Tibial nerve (tissue), 4 donors: Measurements from ENCODE around the gene MINK1.

Experiments used
- CTCF ChIP-seq, 5 experiments: fragments of 200-600 bp in 3 of 5; fragments of 450-650 bp in 2 of 5; sonication (generic) in 3 of 5; IDR thresholded peaks; one replicate each; pipeline ENCODE4 v1.5.1; 2016 to 2019; ENCODE audit warnings: antibody characterized with exemption in 5 of 5, mild to moderate bottlenecking in 3 of 5, moderate library complexity in 2 of 5
- EP300 ChIP-seq, 2 donors: sonication (generic); formaldehyde crosslinking; IDR thresholded peaks; one replicate each; pipeline ENCODE4 v1.6.1; 2017; ENCODE audit warnings: antibody characterized with exemption in 2 of 2, mild to moderate bottlenecking in 1 of 2
- POLR2A ChIP-seq, 2 donors: fragments of 450-650 bp; IDR thresholded peaks; one replicate each; pipeline ENCODE4 v1.6.1; 2017; ENCODE audit warnings: antibody characterized with exemption in 2 of 2, mild to moderate bottlenecking in 2 of 2, moderate library complexity in 2 of 2

- TF ChIP-seq CTCF (IDR thresholded peaks at IDR 0.05), result no peak
- TF ChIP-seq POLR2A (IDR thresholded peaks at IDR 0.05), result no peak
- no peak for TF ChIP-seq EP300 (IDR thresholded peaks at IDR 0.05)
Observed at GRCh38 chr17:4893721-4894560, 60.8 kb downstream of the MINK1 start.
